Natural killer cell (primary cell): ENCODE data around the gene SCD5. TPM values are rescaled to one million over a fixed set of nuclear protein-coding genes. Genes with fewer than 3 reads are reported as not detected.

Experiments used
- ATAC-seq, 3 donors: fragments of 150-1000 bp in 2 of 3; fragments of 200-7000 bp in 1 of 3; cut with Tn5 transposase; 1 replicate in 1 of 3; 2 replicates in 2 of 3; pipeline ENCODE4 v1.10.0; 2021; ENCODE audit warnings: mild to moderate bottlenecking in 2 of 3, moderate library complexity in 2 of 3
- DNase-seq, 2 donors: peaks; one replicate each; pipeline versions ENCODE4 v3.0.0 to v3.0.0-alpha.2; 2013 to 2021; ENCODE audit warnings: mixed read lengths in 1 of 2
- H3K27ac ChIP-seq: one replicate; pipeline ENCODE4 v1.5.1; 2013; ENCODE audit warnings: mild to moderate bottlenecking, low read length
- H3K27me3 ChIP-seq: one replicate; pipeline ENCODE4 v1.6.1; 2013; ENCODE audit warnings: low read length; ENCODE audit not compliant: control insufficient read depth, insufficient read depth
- H3K36me3 ChIP-seq: one replicate; pipeline ENCODE4 v1.6.1; 2013; ENCODE audit warnings: low read length; ENCODE audit not compliant: control insufficient read depth, insufficient read depth
- H3K4me1 ChIP-seq: one replicate; pipeline ENCODE4 v1.6.1; 2013; ENCODE audit warnings: low read length; ENCODE audit not compliant: control insufficient read depth, insufficient read depth
- H3K4me3 ChIP-seq: one replicate; pipeline ENCODE4 v1.5.1; 2013; ENCODE audit warnings: low read length
- H3K9me3 ChIP-seq: one replicate; pipeline ENCODE4 v1.6.1; 2013; ENCODE audit warnings: low read length; ENCODE audit not compliant: control insufficient read depth, insufficient read depth
- H3K27ac Mint-ChIP-seq, 2 donors: one replicate each; pipeline ENCODE4 v1.8.0; 2022; ENCODE audit warnings: mild to moderate bottlenecking in 2 of 2, mixed read lengths in 2 of 2, moderate library complexity in 1 of 2
- H3K27me3 Mint-ChIP-seq, 2 donors: one replicate each; pipeline ENCODE4 v1.8.0; 2022; ENCODE audit warnings: low read depth in 2 of 2, mixed read lengths in 2 of 2
- H3K36me3 Mint-ChIP-seq: one replicate; pipeline ENCODE4 v1.8.0; 2022; ENCODE audit warnings: mixed read lengths
- H3K4me1 Mint-ChIP-seq, 2 donors: one replicate each; pipeline ENCODE4 v1.8.0; 2022; ENCODE audit warnings: mixed read lengths in 2 of 2
- H3K4me3 Mint-ChIP-seq: one replicate; pipeline ENCODE4 v1.8.0; 2022; ENCODE audit warnings: mild to moderate bottlenecking, moderate library complexity, mixed read lengths
- H3K9me3 Mint-ChIP-seq, 2 donors: one replicate each; pipeline ENCODE4 v1.8.0; 2022; ENCODE audit warnings: mixed read lengths in 2 of 2
- whole genome bisulfite sequencing: methylation state at CpG from one replicate; pipeline ENCODE4 v1.1.7; 2013; ENCODE audit warnings: missing lambda C conversion rate; ENCODE audit not compliant: insufficient coverage; 5-methylcytosine and 5-hydroxymethylcytosine counted together
- intact Hi-C: fragments of 100-400 bp; cut with micrococcal nuclease; formaldehyde crosslinking; loops from one replicate; pipeline ENCODE4 v1.14.2; 2022
- total RNA-seq, 4 donors: library from RNA; stranded (reverse); fragments of 120-200 nt in 1 of 4; gene quantifications; one replicate each; pipeline versions ENCODE4 v1.2.3 to v1.2.4, GENCODE V29; 2013 to 2022
- TF ChIP-seq, protein P1 (sequence below): fragments of 200-600 bp; IDR thresholded peaks from one replicate; pipeline ENCODE4 v1.8.0; 2022; ENCODE audit warnings: antibody characterized with exemption

Gene SCD5
- total RNA-seq, 3 donors from 2014 or later (not counting 1 experiment from before 2014, with no cell fraction given), result 8.9 to 11.6 (median 9.0) TPM

DNA sequence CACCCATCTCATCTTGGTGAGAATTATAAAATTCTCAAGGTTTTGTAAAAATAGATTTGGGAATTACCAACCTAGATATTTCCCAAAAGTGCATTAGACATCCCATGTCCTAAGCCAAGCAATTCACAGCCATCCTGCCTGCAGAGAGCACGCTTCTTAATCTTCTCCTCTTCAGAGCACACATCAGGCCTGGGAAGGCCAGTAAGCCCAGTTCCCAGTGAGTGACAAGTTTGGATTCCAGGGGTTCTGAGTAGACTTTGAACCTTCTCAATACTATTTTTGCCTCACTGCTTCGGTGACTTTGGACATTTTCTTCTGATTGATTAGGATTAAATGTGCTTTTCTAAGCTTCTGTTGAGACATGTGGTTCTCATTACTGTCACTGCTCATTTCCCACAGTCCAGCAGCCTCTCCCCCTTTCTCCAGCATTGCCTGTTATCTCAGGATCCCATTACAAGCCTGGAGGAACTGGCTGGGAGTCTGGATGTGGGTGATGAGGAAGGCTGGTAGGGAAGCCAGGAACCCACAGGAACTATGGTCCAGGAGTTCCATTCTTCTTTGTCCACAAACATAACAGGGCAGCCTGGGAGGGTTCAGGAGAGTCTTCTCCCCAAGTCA, 180.4 kb downstream of the SCD5 start:
- TF ChIP-seq, protein P1, sequence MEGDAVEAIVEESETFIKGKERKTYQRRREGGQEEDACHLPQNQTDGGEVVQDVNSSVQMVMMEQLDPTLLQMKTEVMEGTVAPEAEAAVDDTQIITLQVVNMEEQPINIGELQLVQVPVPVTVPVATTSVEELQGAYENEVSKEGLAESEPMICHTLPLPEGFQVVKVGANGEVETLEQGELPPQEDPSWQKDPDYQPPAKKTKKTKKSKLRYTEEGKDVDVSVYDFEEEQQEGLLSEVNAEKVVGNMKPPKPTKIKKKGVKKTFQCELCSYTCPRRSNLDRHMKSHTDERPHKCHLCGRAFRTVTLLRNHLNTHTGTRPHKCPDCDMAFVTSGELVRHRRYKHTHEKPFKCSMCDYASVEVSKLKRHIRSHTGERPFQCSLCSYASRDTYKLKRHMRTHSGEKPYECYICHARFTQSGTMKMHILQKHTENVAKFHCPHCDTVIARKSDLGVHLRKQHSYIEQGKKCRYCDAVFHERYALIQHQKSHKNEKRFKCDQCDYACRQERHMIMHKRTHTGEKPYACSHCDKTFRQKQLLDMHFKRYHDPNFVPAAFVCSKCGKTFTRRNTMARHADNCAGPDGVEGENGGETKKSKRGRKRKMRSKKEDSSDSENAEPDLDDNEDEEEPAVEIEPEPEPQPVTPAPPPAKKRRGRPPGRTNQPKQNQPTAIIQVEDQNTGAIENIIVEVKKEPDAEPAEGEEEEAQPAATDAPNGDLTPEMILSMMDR, result no peak
- H3K4me1 ChIP-seq, result no peaks in the 10 kb centered on the region
- no peaks in the 10 kb centered on the region for H3K36me3 ChIP-seq
- DNase-seq, result no peak
- WGBS, result 93% methylated on average over 1 of the region's 2 CpGs
- no peak overlapping the region for H3K27ac ChIP-seq
- Mint-ChIP-seq H3K27me3 (peaks cover 0 to 2% of the 10 kb centered on the region in 2 donors), H3K36me3 (no peaks in the 10 kb centered on the region), H3K9me3 (no peaks in the 10 kb centered on the region), H3K4me3 (no peak overlapping the region), H3K27ac (no peak overlapping the region), H3K4me1 (no peaks in the 10 kb centered on the region)
- no peak overlapping the region for H3K4me3 ChIP-seq
- no peak for ATAC-seq
- H3K27me3 ChIP-seq, result no peaks in the 10 kb centered on the region
- H3K9me3 ChIP-seq, result no peaks in the 10 kb centered on the region
- intact Hi-C loops, result no loop called here

DNA sequence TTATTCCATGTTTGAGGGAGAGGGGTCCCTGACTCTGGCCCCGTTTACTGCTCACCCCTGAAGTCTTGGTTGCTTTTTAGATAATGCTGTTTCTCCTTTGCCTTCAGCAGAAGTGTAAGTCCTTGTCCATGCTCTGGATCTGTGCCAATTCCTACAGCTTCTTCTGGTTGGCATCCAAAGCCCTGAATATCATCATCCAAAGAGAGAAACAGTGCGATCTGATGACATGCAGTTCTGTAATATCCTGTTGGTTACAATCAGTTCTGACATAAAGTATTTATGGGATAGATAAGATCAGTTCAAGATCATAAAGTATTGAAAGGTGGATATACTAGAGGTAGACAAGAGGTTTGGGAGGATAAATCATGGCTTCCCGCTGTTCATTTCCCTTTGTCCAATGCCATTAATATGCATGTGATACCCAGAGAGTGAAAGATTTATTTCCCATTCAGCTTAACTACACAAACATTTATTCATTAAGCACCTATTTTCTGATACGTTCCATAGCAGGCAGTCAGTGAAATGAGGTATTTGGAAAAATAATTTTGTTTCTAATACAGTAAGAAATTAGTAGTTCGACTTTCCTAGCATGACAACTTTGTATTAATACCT, 183.7 kb downstream of the SCD5 start:
- Mint-ChIP-seq H3K4me1 (no peaks in the 10 kb centered on the region), H3K4me3 (no peak overlapping the region), H3K27me3 (peaks cover 0 to 2% of the 10 kb centered on the region in 2 donors), H3K27ac (no peak overlapping the region), H3K9me3 (no peaks in the 10 kb centered on the region), H3K36me3 (no peaks in the 10 kb centered on the region)
- no peaks in the 10 kb centered on the region for H3K27me3 ChIP-seq
- H3K9me3 ChIP-seq, result no peaks in the 10 kb centered on the region
- no peak overlapping the region for H3K4me3 ChIP-seq
- intact Hi-C loops, result no loop called here
- 98% methylated on average over 3 of the region's 5 CpGs for WGBS
- no peak for ATAC-seq
- TF ChIP-seq, protein P1, result no peak
- no peak overlapping the region for H3K27ac ChIP-seq
- no peaks in the 10 kb centered on the region for H3K36me3 ChIP-seq
- DNase-seq, result no peak
- H3K4me1 ChIP-seq, result no peaks in the 10 kb centered on the region

DNA sequence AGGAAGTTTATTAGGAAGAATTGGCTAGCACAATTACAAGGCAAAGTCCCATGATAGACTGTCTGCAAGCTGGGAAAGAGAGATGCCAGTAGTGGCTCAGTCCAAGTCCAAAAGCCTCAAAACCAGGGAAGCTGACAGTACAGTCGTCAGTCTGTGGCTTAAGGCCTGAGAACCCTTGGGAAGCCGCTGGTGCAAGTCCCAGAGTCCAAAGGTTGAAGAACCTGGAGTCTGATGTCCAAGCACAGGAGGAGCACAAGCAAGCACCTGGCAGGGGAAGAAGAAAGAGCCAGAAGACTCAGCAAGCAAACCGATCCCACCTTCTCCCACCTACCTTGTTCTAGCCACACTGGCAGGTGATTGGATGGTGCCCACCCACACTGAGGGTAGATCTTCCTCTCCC, 185.5 kb downstream of the SCD5 start:
- H3K4me1 Mint-ChIP-seq, result no peaks in the 10 kb centered on the region
- Histone ChIP-seq H3K36me3 (no peaks in the 10 kb centered on the region), H3K4me3 (no peak overlapping the region), H3K27ac (no peak overlapping the region), H3K9me3 (no peaks in the 10 kb centered on the region), H3K27me3 (no peaks in the 10 kb centered on the region), H3K4me1 (no peaks in the 10 kb centered on the region)
- WGBS, result 85% methylated on average over 3 of the region's 3 CpGs
- intact Hi-C loops, result no loop called here
- DNase-seq, result no peak
- no peak overlapping the region for H3K4me3 Mint-ChIP-seq
- H3K36me3 Mint-ChIP-seq, result no peaks in the 10 kb centered on the region
- H3K27ac Mint-ChIP-seq, result no peak overlapping the region
- TF ChIP-seq, protein P1, result no peak
- H3K9me3 Mint-ChIP-seq, result no peaks in the 10 kb centered on the region
- H3K27me3 Mint-ChIP-seq, result peaks cover 0 to 2% of the 10 kb centered on the region in 2 donors
- no peak for ATAC-seq

DNA sequence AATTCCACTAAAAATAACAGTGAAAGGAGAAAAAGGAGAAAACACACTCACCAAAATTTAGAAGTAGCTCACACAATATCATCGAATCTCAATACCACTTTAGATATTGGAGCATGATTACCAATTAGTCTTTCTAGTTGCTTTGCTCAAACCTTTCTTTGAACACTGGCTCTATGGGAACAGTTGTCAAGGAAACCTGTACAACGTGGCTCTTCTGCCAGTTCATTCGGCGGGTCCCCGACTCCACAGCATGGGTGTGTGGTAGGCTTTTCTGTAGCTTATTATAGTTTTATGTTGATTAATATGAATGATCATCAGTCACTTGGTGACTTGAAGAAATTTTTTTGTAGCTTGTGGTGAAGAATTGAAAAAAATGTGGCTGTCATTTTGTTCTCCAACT, 186.6 kb downstream of the SCD5 start:
- peaks cover 0 to 2% of the 10 kb centered on the region in 2 donors for H3K27me3 Mint-ChIP-seq
- H3K27ac Mint-ChIP-seq, result no peak overlapping the region
- H3K27me3 ChIP-seq, result no peaks in the 10 kb centered on the region
- H3K4me3 Mint-ChIP-seq, result no peak overlapping the region
- no peak overlapping the region for H3K4me3 ChIP-seq
- WGBS, result 93% methylated on average over 5 of the region's 5 CpGs
- no peaks in the 10 kb centered on the region for H3K9me3 Mint-ChIP-seq
- H3K36me3 ChIP-seq, result no peaks in the 10 kb centered on the region
- TF ChIP-seq, protein P1, result no peak
- intact Hi-C loops, result no loop called here
- DNase-seq (no peak), ATAC-seq (no peak)
- no peak overlapping the region for H3K27ac ChIP-seq
- H3K36me3 Mint-ChIP-seq, result no peaks in the 10 kb centered on the region
- no peaks in the 10 kb centered on the region for H3K9me3 ChIP-seq
- H3K4me1 ChIP-seq, result no peaks in the 10 kb centered on the region
- no peaks in the 10 kb centered on the region for H3K4me1 Mint-ChIP-seq
